Activated CD8-positive, alpha-beta T cell treated with anti-CD3 and anti-CD28 coated beads for 36 hours (primary cell): ENCODE measurements around the gene KCNIP3. TPM values are rescaled to one million over a fixed set of nuclear protein-coding genes. Genes with fewer than 3 reads are reported as not detected.

Experiments
- ATAC-seq: fragments of 200-7000 bp; cut with Tn5 transposase; one replicate; pipeline ENCODE4 v1.10.0; 2021; ENCODE audit warnings: mild to moderate bottlenecking, moderate library complexity
- CTCF ChIA-PET: fragments of 350-600 bp; sonication (Branson Sonifier 250); formaldehyde crosslinking; loops from one replicate; lab custom pipeline; 2021; ENCODE audit warnings: antibody characterized with exemption; lab: Charles Lee
- POLR2A ChIA-PET: fragments of 350-600 bp; sonication (Branson Sonifier 250); formaldehyde crosslinking; loops from one replicate; lab custom pipeline; 2021; ENCODE audit warnings: antibody characterized with exemption; lab: Charles Lee
- DNase-seq: peaks from one replicate; pipeline ENCODE4 v3.0.0-alpha.2; 2020
- H3K27ac Mint-ChIP-seq: one replicate; pipeline ENCODE4 v1.8.0; 2021; ENCODE audit warnings: mild to moderate bottlenecking, mixed read lengths
- H3K27me3 Mint-ChIP-seq: one replicate; pipeline ENCODE4 v1.8.0; 2021; ENCODE audit warnings: mixed read lengths
- H3K36me3 Mint-ChIP-seq: one replicate; pipeline ENCODE4 v1.8.0; 2021; ENCODE audit warnings: low read depth, mixed read lengths
- H3K4me1 Mint-ChIP-seq: one replicate; pipeline ENCODE4 v1.8.0; 2021; ENCODE audit warnings: low read depth, mixed read lengths
- H3K4me3 Mint-ChIP-seq: one replicate; pipeline ENCODE4 v1.8.0; 2021; ENCODE audit warnings: mild to moderate bottlenecking, moderate library complexity, mixed read lengths
- H3K9me3 Mint-ChIP-seq: one replicate; pipeline ENCODE4 v1.8.0; 2021; ENCODE audit warnings: mixed read lengths
- intact Hi-C: fragments of 100-400 bp; cut with micrococcal nuclease; formaldehyde crosslinking; loops from one replicate; pipeline ENCODE4 v1.10.0; 2022
- total RNA-seq, 2 experiments: library from RNA; stranded (reverse); gene quantifications; one replicate each; pipeline ENCODE4 v1.2.3, GENCODE V29; 2021
- TF ChIP-seq, protein P1 (sequence below): fragments of 200-600 bp; IDR thresholded peaks from one replicate; pipeline ENCODE4 v1.8.0; 2022; ENCODE audit warnings: antibody characterized with exemption, mild to moderate bottlenecking

KCNIP3 gene
- total RNA-seq, 2 experiments from 2014 or later = not detected

DNA sequence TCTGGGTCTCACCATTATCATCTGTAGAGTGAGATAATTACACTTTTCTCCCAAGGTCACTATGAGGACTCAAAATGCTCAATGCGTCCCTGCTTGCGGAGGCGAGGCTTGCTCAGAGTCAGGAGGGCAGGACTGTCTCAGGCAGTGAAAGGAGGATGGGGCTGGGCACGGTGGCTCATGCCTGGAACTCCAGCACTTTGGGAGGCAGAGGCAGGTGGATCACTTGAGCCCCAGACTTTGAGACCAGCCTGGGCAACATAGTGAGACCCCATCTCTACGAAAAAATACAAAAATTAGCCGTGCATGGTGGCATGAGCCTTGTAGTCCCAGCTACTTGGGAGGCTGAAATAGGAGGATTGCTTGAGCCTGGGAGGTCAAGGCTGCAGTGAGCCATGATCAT is 1.8 kb upstream of the KCNIP3 start:
- no peak for DNase-seq
- ATAC-seq = no peak
- Mint-ChIP-seq H3K27ac (no peak overlapping the region), H3K4me3 (no peak overlapping the region), H3K9me3 (peaks cover 10% of the 10 kb centered on the region), H3K27me3 (no peaks in the 10 kb centered on the region), H3K36me3 (no peaks in the 10 kb centered on the region), H3K4me1 (no peaks in the 10 kb centered on the region)
- TF ChIP-seq, protein P1, sequence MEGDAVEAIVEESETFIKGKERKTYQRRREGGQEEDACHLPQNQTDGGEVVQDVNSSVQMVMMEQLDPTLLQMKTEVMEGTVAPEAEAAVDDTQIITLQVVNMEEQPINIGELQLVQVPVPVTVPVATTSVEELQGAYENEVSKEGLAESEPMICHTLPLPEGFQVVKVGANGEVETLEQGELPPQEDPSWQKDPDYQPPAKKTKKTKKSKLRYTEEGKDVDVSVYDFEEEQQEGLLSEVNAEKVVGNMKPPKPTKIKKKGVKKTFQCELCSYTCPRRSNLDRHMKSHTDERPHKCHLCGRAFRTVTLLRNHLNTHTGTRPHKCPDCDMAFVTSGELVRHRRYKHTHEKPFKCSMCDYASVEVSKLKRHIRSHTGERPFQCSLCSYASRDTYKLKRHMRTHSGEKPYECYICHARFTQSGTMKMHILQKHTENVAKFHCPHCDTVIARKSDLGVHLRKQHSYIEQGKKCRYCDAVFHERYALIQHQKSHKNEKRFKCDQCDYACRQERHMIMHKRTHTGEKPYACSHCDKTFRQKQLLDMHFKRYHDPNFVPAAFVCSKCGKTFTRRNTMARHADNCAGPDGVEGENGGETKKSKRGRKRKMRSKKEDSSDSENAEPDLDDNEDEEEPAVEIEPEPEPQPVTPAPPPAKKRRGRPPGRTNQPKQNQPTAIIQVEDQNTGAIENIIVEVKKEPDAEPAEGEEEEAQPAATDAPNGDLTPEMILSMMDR = no peak
- ChIA-PET POLR2A (no interaction called here), CTCF (no interaction called here)
- intact Hi-C loops = no loop called here

DNA sequence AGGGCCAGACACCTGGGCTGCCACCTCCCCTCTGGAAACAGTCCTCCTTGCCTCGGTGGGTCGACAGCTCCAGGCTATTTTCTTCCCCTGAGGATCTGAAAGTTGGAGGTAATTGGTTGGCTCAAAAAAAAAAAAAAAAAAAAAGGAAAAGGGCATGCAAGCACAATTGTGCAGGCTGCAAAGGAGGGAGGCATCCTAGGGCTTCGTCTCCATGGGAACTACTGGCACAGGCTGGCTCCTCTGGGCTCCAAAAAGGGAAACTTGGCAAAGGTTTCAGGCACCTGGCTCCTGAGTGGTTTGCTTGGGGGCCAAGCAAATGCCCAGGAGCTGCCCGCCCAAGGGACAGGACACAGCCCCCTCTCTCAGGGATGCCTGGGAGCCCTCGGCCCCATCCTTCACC is 1.1 kb upstream of the KCNIP3 start:
- H3K27ac Mint-ChIP-seq = no peak overlapping the region
- ATAC-seq (no peak), DNase-seq (no peak)
- peaks cover 7% of the 10 kb centered on the region for H3K9me3 Mint-ChIP-seq
- TF ChIP-seq, protein P1 = no peak
- no peaks in the 10 kb centered on the region for H3K36me3 Mint-ChIP-seq
- no peak overlapping the region for H3K4me3 Mint-ChIP-seq
- intact Hi-C loops = no loop called here
- no peaks in the 10 kb centered on the region for H3K4me1 Mint-ChIP-seq
- ChIA-PET CTCF (no interaction called here), POLR2A (no interaction called here)
- H3K27me3 Mint-ChIP-seq = no peaks in the 10 kb centered on the region

DNA sequence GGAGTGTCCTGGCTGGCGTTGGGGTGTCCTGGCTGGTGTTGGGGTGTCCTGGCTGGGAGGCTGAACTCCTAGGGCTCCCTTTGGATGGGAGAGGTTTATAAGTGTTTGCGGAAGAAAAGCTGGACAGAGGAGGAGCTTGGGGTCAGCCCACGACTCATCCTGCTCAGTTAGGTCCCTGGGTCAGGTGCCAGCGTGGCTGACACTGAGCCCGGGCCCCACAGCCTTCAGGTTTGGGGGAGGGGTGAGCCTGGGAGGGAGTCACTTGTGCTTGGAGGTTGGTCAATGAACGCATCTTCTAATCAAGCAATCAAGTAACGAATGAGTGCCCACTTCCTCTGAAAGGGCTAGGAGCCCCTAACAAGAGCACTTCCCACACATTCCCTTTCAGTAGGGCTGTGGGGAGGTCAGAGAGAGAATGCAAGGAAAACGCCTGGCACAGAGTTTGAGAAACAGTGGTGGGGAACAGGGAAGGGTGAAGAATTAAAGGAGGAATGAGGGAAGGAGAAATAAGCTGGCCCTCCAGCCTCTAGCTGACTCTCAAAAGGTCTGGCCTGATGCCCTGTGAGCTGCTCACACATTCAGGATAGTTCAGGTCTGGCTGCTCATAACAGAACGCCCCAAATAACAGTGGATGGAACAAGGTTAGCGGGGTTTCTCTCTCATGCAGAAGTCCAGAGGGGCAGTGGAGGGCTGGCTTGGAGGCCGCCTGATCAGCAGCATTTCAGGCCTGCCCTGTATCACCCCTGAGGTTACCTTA is 670 bp downstream of the KCNIP3 start:
- ATAC-seq (no peak), DNase-seq (no peak)
- ChIA-PET POLR2A (no interaction called here), CTCF (interaction anchor here (1.5 kb wide), 1 partner anchor 47 kb away, joined by 3 read pairs; no protein-coding TSS in a partner anchor)
- TF ChIP-seq, protein P1 = no peak
- Mint-ChIP-seq H3K9me3 (no peaks in the 10 kb centered on the region), H3K27me3 (no peaks in the 10 kb centered on the region), H3K4me3 (no peak overlapping the region), H3K4me1 (no peaks in the 10 kb centered on the region), H3K36me3 (no peaks in the 10 kb centered on the region), H3K27ac (no peak overlapping the region)
- intact Hi-C loops = no loop called here

DNA sequence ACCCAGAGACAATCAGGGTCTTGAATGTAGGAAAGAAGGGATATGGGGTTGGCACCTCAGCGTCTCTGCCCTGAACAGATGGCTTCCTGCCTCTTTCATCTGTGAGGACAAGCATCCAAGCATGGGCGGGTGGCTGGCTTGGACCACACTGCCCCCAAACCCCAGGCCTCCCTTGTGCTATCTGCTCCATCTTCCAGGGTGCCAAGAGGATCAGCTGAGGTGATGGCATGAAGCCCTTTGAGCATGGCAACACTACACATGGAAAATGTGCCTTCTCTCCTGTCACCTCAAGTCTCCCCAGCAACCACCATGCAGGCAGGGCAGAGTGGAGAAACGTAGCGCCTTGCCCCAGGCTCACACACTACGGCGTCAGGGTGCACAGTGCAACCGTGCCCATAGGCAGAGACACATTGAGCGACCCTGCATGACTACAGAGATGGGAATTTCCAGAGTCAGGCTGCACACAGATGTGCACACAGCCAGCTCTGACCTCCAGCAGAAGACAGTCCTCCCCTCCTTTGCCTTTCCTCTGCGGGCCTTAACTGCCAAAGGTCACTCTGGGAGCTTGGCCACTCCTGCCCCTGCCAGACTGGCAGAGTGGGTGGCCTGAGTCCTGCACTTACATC is 1.5 kb downstream of the KCNIP3 start:
- H3K4me1 Mint-ChIP-seq = no peaks in the 10 kb centered on the region
- CTCF ChIA-PET = interaction anchor here (1.5 kb wide), 1 partner anchor 46 kb away, joined by 3 read pairs; no protein-coding TSS in a partner anchor

More for the DNA sequence above, 1.5 kb downstream of the KCNIP3 start:
- Mint-ChIP-seq H3K27me3 (no peaks in the 10 kb centered on the region), H3K9me3 (no peaks in the 10 kb centered on the region), H3K4me3 (no peak overlapping the region), H3K27ac (no peak overlapping the region), H3K36me3 (no peaks in the 10 kb centered on the region)
- intact Hi-C loops = no loop called here
- TF ChIP-seq, protein P1 = no peak
- POLR2A ChIA-PET = no interaction called here
- no peak for ATAC-seq
- DNase-seq = no peak
